Measurements from ENCODE around the gene KDELR3.
A peak's percentile ranks its signal among the peaks of the same experiment; 100 is the strongest.

Gene KDELR3

DNA sequence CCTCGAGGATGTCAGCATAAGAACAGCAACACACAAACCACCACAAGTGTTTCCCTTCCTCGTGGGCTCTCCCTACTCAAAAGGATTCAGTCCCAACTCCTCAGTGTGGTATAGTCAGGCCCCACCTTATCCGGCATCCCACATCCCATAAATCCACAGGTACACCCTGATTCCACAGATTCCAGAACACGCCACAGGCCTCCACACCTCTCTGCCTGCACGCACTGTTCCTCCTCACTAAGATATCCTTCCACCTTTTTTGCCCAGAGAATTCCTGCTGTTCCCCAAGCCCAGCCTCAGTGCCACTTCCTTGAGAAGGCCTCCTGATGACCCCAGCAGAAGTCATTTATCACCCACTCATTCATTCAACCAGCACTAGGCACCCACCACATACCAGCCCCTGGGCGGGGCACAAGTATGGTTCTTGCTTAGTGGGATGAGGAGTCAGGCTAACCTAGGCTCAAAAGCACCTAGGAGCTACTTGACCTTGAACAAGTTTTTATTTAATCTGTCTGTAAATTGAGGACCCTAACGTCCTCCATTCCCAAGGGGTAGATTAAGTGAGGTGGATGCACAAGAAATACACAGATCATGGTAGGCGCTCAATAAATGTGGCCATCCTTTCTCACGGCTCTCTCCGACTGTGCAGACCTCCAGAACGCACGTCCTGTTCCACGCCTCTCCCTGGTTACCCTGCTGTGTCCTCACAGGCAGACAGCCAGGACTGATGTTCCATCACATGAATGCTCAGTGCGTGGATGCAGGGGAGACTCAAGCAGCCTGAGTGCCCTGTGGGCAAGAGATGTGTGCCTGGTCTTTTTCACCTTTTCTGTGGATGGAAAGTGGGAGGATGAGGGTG is 10.8 kb upstream of the KDELR3 start:
- Histone ChIP-seq H3K9me3 (ENCODE audit: low read depth, low read length) (no peaks in the 10 kb centered on the region), H3K4me3 (no peak overlapping the region), H3K27ac (no peak overlapping the region), H3K9ac (ENCODE audit: insufficient read length) (no peak overlapping the region), H3K36me3 (ENCODE audit: insufficient read depth, low read length) (no peaks in the 10 kb centered on the region)
- DNase-seq (ENCODE audit: low read depth, low spot score) = no peak
- TF ChIP-seq POLR2AphosphoS5 (IDR thresholded peaks at IDR 0.05; ENCODE audit: borderline replicate concordance, low read depth, low read length) = no peak
- no peak for TF ChIP-seq EZH2 (IDR thresholded peaks at IDR 0.05)
- no peak for TF ChIP-seq FOXP2 (optimal IDR thresholded peaks at IDR 0.05; ENCODE audit: control extremely low read depth, extremely low read length, insufficient read depth)

DNA sequence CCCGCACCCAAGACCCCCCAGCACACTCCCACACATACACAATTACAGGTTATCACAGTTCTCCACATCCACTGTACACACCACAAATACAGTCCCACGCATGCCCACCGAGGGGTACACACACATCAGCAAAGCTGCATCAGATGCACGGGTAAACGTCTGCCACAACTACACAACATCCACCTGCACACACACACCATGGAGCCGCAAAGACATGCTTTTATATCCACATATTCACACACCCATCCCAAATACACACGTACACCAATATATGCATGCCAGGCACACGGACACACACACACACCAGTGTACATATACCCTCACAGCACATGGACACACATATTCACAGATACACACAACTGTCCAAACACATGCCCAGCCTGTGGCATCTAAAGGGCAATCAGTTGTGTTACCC is 7.5 kb upstream of the KDELR3 start:
- no peak for TF ChIP-seq FOXP2 (optimal IDR thresholded peaks at IDR 0.05; ENCODE audit: control extremely low read depth, extremely low read length, insufficient read depth)
- Histone ChIP-seq H3K27ac (no peak overlapping the region), H3K9me3 (ENCODE audit: low read depth, low read length) (no peaks in the 10 kb centered on the region), H3K4me3 (no peak overlapping the region), H3K9ac (ENCODE audit: insufficient read length) (no peak overlapping the region), H3K36me3 (ENCODE audit: insufficient read depth, low read length) (no peaks in the 10 kb centered on the region)
- no peak for DNase-seq (ENCODE audit: low read depth, low spot score)

- H3K9me3 ChIP-seq (ENCODE audit: low read depth, low read length) = no peaks in the 10 kb centered on the region
- no peak for TF ChIP-seq EZH2 (IDR thresholded peaks at IDR 0.05)
- no peak for DNase-seq (ENCODE audit: low read depth, low spot score)
- H3K9ac ChIP-seq (ENCODE audit: insufficient read length) = no peak overlapping the region
- no peak overlapping the region for H3K27ac ChIP-seq
- H3K36me3 ChIP-seq (ENCODE audit: insufficient read depth, low read length) = no peaks in the 10 kb centered on the region
- peak overlapping the region; percentile 66 for H3K4me3 ChIP-seq
These were observed 6.9 kb upstream of the KDELR3 start for GRCh38 chr22:38461057-38461413.

DNA sequence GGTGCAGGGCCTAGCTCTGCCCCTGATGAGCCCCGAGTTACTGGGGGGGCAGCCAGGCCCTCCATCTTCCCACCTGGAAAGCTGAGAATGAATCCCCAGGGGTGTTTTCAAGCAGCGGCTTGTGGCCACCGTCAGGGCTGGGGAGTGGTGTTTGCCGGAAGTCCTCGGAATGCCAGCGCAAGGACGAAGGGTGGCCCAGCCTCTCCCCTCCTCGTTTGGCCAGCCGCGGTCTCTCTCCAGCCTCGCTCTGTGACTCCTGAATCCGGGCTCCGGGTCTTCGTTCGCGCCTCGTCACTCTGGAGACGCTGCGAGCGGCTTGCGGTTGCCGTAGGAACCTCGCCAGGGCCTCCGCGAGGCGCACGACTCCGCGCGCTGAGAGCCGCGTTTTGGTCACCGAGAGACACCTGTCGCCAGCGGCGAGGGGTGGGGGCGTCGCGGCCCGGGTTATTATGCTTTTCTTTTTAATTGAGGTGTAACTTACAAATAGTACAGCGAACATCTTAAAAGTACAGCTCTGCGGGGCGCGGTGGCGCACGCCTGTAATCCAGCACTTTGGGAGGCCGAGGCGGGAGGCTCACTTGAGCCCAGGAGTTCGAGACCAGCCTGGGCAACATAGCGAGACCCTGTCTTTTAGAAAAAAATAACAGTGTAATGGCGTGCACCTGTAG is 6.3 kb upstream of the KDELR3 start:
- no peaks in the 10 kb centered on the region for H3K9me3 ChIP-seq (ENCODE audit: low read depth, low read length)
- peak overlapping the region; percentile 66 for H3K4me3 ChIP-seq
- H3K36me3 ChIP-seq (ENCODE audit: insufficient read depth, low read length) = no peaks in the 10 kb centered on the region
- peak; percentile 22 for DNase-seq (ENCODE audit: low read depth, low spot score)
- no peak overlapping the region for H3K27ac ChIP-seq
- TF ChIP-seq EZH2 (IDR thresholded peaks at IDR 0.05) = no peak
- no peak for TF ChIP-seq POLR2AphosphoS5 (IDR thresholded peaks at IDR 0.05; ENCODE audit: borderline replicate concordance, low read depth, low read length)
- peak; percentile 47 for TF ChIP-seq FOXP2 (optimal IDR thresholded peaks at IDR 0.05; ENCODE audit: control extremely low read depth, extremely low read length, insufficient read depth)
- no peak overlapping the region for H3K9ac ChIP-seq (ENCODE audit: insufficient read length)

- Histone ChIP-seq H3K4me3 (no peak overlapping the region), H3K9me3 (ENCODE audit: low read depth, low read length) (no peaks in the 10 kb centered on the region), H3K9ac (ENCODE audit: insufficient read length) (no peak overlapping the region), H3K36me3 (ENCODE audit: insufficient read depth, low read length) (no peaks in the 10 kb centered on the region), H3K27ac (no peak overlapping the region)
- DNase-seq (ENCODE audit: low read depth, low spot score) = no peak
- no peak for TF ChIP-seq EZH2 (IDR thresholded peaks at IDR 0.05)
- TF ChIP-seq FOXP2 (optimal IDR thresholded peaks at IDR 0.05; ENCODE audit: control extremely low read depth, extremely low read length, insufficient read depth) = no peak
- no peak for TF ChIP-seq POLR2AphosphoS5 (IDR thresholded peaks at IDR 0.05; ENCODE audit: borderline replicate concordance, low read depth, low read length)
These were observed 4.7 kb upstream of the KDELR3 start for GRCh38 chr22:38462960-38463784.

DNA sequence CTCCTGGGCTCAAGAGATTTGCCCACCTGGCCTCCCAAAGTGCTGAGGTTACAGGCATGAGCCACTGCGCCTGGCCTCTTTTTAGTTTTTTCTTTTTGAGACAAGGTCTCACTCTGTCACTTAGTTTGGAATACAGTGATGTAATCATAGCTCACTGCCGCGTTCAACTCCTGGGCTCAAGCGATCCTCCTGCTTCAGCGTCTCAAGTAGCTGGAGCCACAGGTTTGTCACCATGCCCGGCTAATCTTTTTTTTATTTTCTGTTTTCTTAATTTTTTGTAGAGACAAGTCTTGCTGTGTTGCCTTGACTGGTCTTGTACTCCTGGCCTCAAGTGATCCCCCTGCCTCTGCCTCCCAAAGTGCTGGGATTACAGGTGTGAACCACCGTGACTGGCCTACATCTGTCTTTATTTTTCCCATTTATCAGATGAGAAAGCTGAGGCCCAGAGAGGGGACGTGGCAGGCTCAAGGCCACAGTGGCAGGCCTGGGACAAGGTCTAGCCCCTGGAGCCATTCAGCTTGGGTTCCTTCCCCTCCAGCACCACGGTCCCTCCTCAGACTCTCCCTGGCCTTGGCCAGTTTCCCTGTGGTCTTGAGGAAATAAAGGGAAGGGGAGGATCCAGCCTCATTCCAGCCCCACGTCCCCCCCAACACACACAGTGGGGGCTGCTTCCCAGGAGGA is 2.8 kb upstream of the KDELR3 start:
- Histone ChIP-seq H3K36me3 (ENCODE audit: insufficient read depth, low read length) (no peaks in the 10 kb centered on the region), H3K27ac (no peak overlapping the region), H3K9ac (ENCODE audit: insufficient read length) (no peak overlapping the region), H3K4me3 (no peak overlapping the region), H3K9me3 (ENCODE audit: low read depth, low read length) (no peaks in the 10 kb centered on the region)
- TF ChIP-seq EZH2 (IDR thresholded peaks at IDR 0.05) = no peak
- TF ChIP-seq FOXP2 (optimal IDR thresholded peaks at IDR 0.05; ENCODE audit: control extremely low read depth, extremely low read length, insufficient read depth) = no peak
- TF ChIP-seq POLR2AphosphoS5 (IDR thresholded peaks at IDR 0.05; ENCODE audit: borderline replicate concordance, low read depth, low read length) = no peak
- no peak for DNase-seq (ENCODE audit: low read depth, low spot score)

DNA sequence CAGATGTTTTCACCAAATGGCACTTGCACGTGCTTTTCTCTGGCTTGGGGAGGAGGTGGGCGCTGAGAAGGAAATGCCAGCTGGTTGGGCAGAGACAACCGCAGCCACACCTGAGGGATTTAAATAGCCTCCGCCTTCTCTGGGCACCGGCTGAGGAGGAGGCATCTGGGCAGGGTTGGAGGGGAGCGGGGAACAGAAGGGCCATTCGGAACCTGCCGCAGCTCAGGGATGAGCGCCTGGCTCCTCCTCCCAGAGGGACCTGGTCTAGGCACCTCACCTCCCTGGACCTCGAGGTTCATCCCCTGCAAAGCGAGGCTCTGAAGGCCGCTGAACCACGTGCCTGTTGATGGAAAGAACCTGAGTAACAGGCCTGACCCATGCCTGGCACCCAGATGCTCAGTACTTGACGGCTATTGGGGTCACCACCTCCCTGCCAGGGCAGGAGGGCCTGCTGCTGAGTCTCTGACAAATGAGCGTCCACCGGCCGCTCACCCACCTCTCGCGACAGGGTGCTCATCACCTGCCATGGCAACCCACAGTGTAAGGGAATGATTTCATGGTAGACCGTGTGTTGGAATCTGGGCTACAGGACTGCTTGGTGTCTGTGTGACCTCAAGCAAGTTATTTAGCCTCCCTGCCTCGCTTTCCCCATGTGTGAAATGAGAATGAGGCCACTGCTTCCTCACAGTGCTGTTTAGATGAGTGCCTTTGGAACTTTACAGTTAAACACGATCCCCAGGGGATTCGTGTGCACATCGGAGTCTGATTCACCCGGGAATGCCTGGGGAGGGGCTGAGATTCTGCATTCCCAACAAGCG is 2.0 kb upstream of the KDELR3 start:
- no peaks in the 10 kb centered on the region for H3K9me3 ChIP-seq (ENCODE audit: low read depth, low read length)
- no peaks in the 10 kb centered on the region for H3K36me3 ChIP-seq (ENCODE audit: insufficient read depth, low read length)
- H3K27ac ChIP-seq = no peak overlapping the region
- TF ChIP-seq POLR2AphosphoS5 (IDR thresholded peaks at IDR 0.05; ENCODE audit: borderline replicate concordance, low read depth, low read length) (no peak), EZH2 (IDR thresholded peaks at IDR 0.05) (no peak), FOXP2 (optimal IDR thresholded peaks at IDR 0.05; ENCODE audit: control extremely low read depth, extremely low read length, insufficient read depth) (no peak)
- no peak overlapping the region for H3K9ac ChIP-seq (ENCODE audit: insufficient read length)
- H3K4me3 ChIP-seq = no peak overlapping the region
- no peak for DNase-seq (ENCODE audit: low read depth, low spot score)

Data from SK-N-MC (cell line).